ENCODE measurements around the gene ANO4.

DNA sequence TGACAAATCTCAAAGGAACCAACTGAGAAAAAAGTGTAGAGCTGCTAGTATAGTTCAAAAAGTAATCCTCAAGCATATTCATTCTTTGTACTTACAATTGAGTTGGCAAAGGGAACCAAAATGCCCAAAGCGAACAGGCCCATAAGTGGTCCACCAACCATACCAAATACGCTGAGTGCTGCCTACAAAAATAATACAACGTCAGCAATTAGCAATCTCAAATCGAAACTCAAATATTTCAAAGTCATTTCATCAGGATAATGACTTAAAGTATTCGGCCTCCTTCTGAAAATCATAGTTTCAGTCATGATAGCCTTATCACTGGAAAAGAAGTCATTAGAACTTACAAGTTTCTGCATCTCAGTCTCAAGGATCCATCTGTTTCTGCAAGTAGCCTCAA lies 373.4 kb downstream of the ANO4 start:
- TF ChIP-seq, protein P1, sequence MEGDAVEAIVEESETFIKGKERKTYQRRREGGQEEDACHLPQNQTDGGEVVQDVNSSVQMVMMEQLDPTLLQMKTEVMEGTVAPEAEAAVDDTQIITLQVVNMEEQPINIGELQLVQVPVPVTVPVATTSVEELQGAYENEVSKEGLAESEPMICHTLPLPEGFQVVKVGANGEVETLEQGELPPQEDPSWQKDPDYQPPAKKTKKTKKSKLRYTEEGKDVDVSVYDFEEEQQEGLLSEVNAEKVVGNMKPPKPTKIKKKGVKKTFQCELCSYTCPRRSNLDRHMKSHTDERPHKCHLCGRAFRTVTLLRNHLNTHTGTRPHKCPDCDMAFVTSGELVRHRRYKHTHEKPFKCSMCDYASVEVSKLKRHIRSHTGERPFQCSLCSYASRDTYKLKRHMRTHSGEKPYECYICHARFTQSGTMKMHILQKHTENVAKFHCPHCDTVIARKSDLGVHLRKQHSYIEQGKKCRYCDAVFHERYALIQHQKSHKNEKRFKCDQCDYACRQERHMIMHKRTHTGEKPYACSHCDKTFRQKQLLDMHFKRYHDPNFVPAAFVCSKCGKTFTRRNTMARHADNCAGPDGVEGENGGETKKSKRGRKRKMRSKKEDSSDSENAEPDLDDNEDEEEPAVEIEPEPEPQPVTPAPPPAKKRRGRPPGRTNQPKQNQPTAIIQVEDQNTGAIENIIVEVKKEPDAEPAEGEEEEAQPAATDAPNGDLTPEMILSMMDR (IDR thresholded peaks at IDR 0.05 in 4 of 5, conservative IDR thresholded peaks at IDR 0.05 in 1 of 5), result no peak
- TF ChIP-seq POLR2A (IDR thresholded peaks at IDR 0.05), result no peak

Data from gastrocnemius medialis (tissue), 4 donors.